IMR-90 (cell line): ENCODE data around the gene CHN2. TPM values are rescaled to one million over a fixed set of nuclear protein-coding genes. Genes with fewer than 3 reads are reported as not detected.

Experiments used
- ATAC-seq: fragments of 200-7000 bp; cut with Tn5 transposase; 2 replicates; pipeline ENCODE4 v1.9.1; 2020; ENCODE audit warnings: low read depth, mild to moderate bottlenecking, moderate library complexity
- BruUV-seq: library from RNA; stranded (reverse); fragments of 400-500 nt; replicated peaks from 2 replicates; lab custom pipeline; 2021; lab: Mats Ljungman, UMichigan
- CTCF ChIA-PET: fragments of 300-600 bp; formaldehyde crosslinking; extraction: SDS; loops from one replicate; lab custom pipeline; 2021; ENCODE audit warnings: antibody characterized with exemption; lab: Yijun Ruan, JAX
- POLR2A ChIA-PET: fragments of 300-600 bp; sonication (Branson Sonifier 250); formaldehyde crosslinking; loops from one replicate; lab custom pipeline; 2022; ENCODE audit warnings: antibody characterized with exemption; ENCODE audit not compliant: unreplicated experiment; lab: Charles Lee
- DNase-seq: peaks from one replicate; pipeline ENCODE4 v3.0.0; 2013
- H2AFZ ChIP-seq: replicated peaks from 2 replicates; pipeline ENCODE3; 2013; ENCODE audit warnings: low read length, mild to moderate bottlenecking; ENCODE audit not compliant: poor library complexity
- H2AK5ac ChIP-seq: 2 replicates; pipeline ENCODE4 v1.6.1; 2013; ENCODE audit warnings: low read depth, low read length, inconsistent platforms
- H2AK9ac ChIP-seq: replicated peaks from 2 replicates; pipeline ENCODE3; 2013; ENCODE audit warnings: mild to moderate bottlenecking, low read depth, low read length, moderate library complexity; ENCODE audit not compliant: poor library complexity
- H2BK120ac ChIP-seq: 2 replicates; pipeline ENCODE4 v1.6.1; 2013; ENCODE audit warnings: low read depth, low read length, inconsistent platforms
- H2BK15ac ChIP-seq: 3 replicates; pipeline ENCODE4 v1.6.1; 2013; ENCODE audit warnings: low read depth, low read length, inconsistent platforms
- H2BK20ac ChIP-seq: 2 replicates; pipeline ENCODE4 v1.6.1; 2013; ENCODE audit warnings: low read depth, mild to moderate bottlenecking, inconsistent platforms, low read length, moderate library complexity
- H2BK5ac ChIP-seq: 2 replicates; pipeline ENCODE4 v1.6.1; 2013; ENCODE audit warnings: mild to moderate bottlenecking, low read depth, low read length, inconsistent platforms; ENCODE audit not compliant: poor library complexity, severe bottlenecking
- H3K14ac ChIP-seq: replicated peaks from 2 replicates; pipeline ENCODE4 v1.6.1; 2013; ENCODE audit warnings: low read depth, low read length, inconsistent platforms
- H3K18ac ChIP-seq: 2 replicates; pipeline ENCODE4 v1.6.1; 2013; ENCODE audit warnings: low read depth, low read length, control low read depth
- H3K23ac ChIP-seq: 2 replicates; pipeline ENCODE4 v1.6.1; 2013; ENCODE audit warnings: low read depth, low read length, inconsistent platforms
- H3K27ac ChIP-seq: 2 replicates; pipeline ENCODE4 v1.5.1; 2013; ENCODE audit warnings: mild to moderate bottlenecking, control low read depth, low read length; ENCODE audit not compliant: insufficient read depth
- H3K27me3 ChIP-seq: 2 replicates; pipeline ENCODE4 v1.6.1; 2013; ENCODE audit warnings: low read length; ENCODE audit not compliant: control insufficient read depth, insufficient read depth
- H3K36me3 ChIP-seq: 2 replicates; pipeline ENCODE4 v1.6.1; 2013; ENCODE audit warnings: low read length, mixed read lengths; ENCODE audit not compliant: control insufficient read depth, insufficient read depth
- H3K4ac ChIP-seq: 2 replicates; pipeline ENCODE4 v1.6.1; 2013; ENCODE audit warnings: low read depth, low read length, inconsistent platforms
- H3K4me1 ChIP-seq: 2 replicates; pipeline ENCODE4 v1.6.1; 2013; ENCODE audit warnings: low read length, mixed read lengths; ENCODE audit not compliant: control insufficient read depth, insufficient read depth
- H3K4me2 ChIP-seq: 2 replicates; pipeline ENCODE4 v1.6.1; 2013; ENCODE audit warnings: low read depth, mild to moderate bottlenecking, control low read depth, low read length, moderate library complexity
- H3K4me3 ChIP-seq: 2 replicates; pipeline ENCODE4 v1.5.1; 2013; ENCODE audit warnings: low read depth, mild to moderate bottlenecking, control low read depth, low read length, moderate library complexity; ENCODE audit not compliant: insufficient read depth
- H3K56ac ChIP-seq: 2 replicates; pipeline ENCODE4 v1.6.1; 2013; ENCODE audit warnings: low read length, inconsistent platforms; ENCODE audit not compliant: insufficient read depth; ENCODE audit errors: extremely low read depth
- H3K79me1 ChIP-seq, 2 experiments: 2 replicates each; pipeline ENCODE4 v1.6.1; 2013; ENCODE audit warnings: low read length in 2 of 2, inconsistent platforms in 1 of 2, low read depth in 1 of 2
- H3K9ac ChIP-seq: 2 replicates; pipeline ENCODE4 v1.6.1; 2013; ENCODE audit warnings: low read depth, low read length, control low read depth
- H3K9me1 ChIP-seq: 2 replicates; pipeline ENCODE4 v1.6.1; 2013; ENCODE audit warnings: low read length, inconsistent platforms; ENCODE audit not compliant: insufficient read depth
- H3K9me3 ChIP-seq: 2 replicates; pipeline ENCODE4 v1.6.1; 2013; ENCODE audit warnings: low read length; ENCODE audit not compliant: control insufficient read depth, insufficient read depth
- H4K20me1 ChIP-seq: 2 replicates; pipeline ENCODE4 v1.6.1; 2013; ENCODE audit warnings: low read length, inconsistent platforms; ENCODE audit not compliant: insufficient read depth
- H4K5ac ChIP-seq: 2 replicates; pipeline ENCODE4 v1.6.1; 2013; ENCODE audit warnings: mild to moderate bottlenecking, low read depth, low read length, control low read depth
- H4K8ac ChIP-seq, 2 experiments: 2 replicates each; pipeline ENCODE4 v1.6.1; 2013; ENCODE audit warnings: low read depth in 2 of 2, low read length in 2 of 2, control low read depth in 1 of 2, inconsistent platforms in 1 of 2
- H4K91ac ChIP-seq: 2 replicates; pipeline ENCODE4 v1.6.1; 2013; ENCODE audit warnings: low read depth, low read length, inconsistent platforms; ENCODE audit not compliant: insufficient read depth
- BHLHE40 ChIP-seq: fragments of 150-350 bp; IDR thresholded peaks from 2 replicates; pipeline ENCODE4 v1.6.1; 2016; ENCODE audit warnings: mild to moderate bottlenecking, low read depth, low read length
- CEBPB ChIP-seq: IDR thresholded peaks from 2 replicates; pipeline ENCODE4 v1.6.1; 2012; ENCODE audit warnings: low read depth, low read length, improper control_type of control experiment
- CHD1 ChIP-seq: IDR thresholded peaks from 2 replicates; pipeline ENCODE4 v1.6.1; 2012; ENCODE audit warnings: low read depth, low read length, improper control_type of control experiment
- FOS ChIP-seq: fragments of 150-350 bp; IDR thresholded peaks from 2 replicates; pipeline ENCODE4 v1.6.1; 2016; ENCODE audit warnings: low read depth, low read length
- MAFK ChIP-seq: IDR thresholded peaks from 2 replicates; pipeline ENCODE4 v1.6.1; 2012; ENCODE audit warnings: low read depth, low read length, improper control_type of control experiment
- MAZ ChIP-seq: IDR thresholded peaks from 2 replicates; pipeline ENCODE4 v1.6.1; 2012; ENCODE audit warnings: low read depth, mild to moderate bottlenecking, low read length, improper control_type of control experiment, moderate library complexity, borderline replicate concordance
- MXI1 ChIP-seq: IDR thresholded peaks from 2 replicates; pipeline ENCODE4 v1.6.1; 2012; ENCODE audit warnings: low read depth, mild to moderate bottlenecking, low read length, moderate library complexity, borderline replicate concordance
- NFE2L2 ChIP-seq: fragments of 150-350 bp; IDR thresholded peaks from 2 replicates; pipeline ENCODE4 v1.6.1; 2016; ENCODE audit warnings: low read depth, mild to moderate bottlenecking, low read length
- POLR2A ChIP-seq: IDR thresholded peaks from 2 replicates; pipeline ENCODE4 v1.6.1; 2012; ENCODE audit warnings: mild to moderate bottlenecking, low read depth, low read length
- RAD21 ChIP-seq: IDR thresholded peaks from 2 replicates; pipeline ENCODE4 v1.6.1; 2012; ENCODE audit warnings: low read length, improper control_type of control experiment
- RCOR1 ChIP-seq: IDR thresholded peaks from 2 replicates; pipeline ENCODE4 v1.6.1; 2012; ENCODE audit warnings: mild to moderate bottlenecking, low read length, improper control_type of control experiment; ENCODE audit not compliant: insufficient replicate concordance
- RFX5 ChIP-seq: IDR thresholded peaks from 2 replicates; pipeline ENCODE4 v1.8.0; 2012; ENCODE audit warnings: low read depth, mild to moderate bottlenecking, low read length, moderate library complexity
- SMC3 ChIP-seq: fragments of 150-350 bp; IDR thresholded peaks from 2 replicates; pipeline ENCODE4 v1.6.1; 2016; ENCODE audit warnings: low read depth, mild to moderate bottlenecking, antibody characterized with exemption, low read length, moderate library complexity
- WGBS, 2 experiments: methylation state at CpG; one replicate each; pipeline versions ENCODE4 v1.1.5 to v1.1.7; 2013; ENCODE audit warnings: missing lambda C conversion rate in 2 of 2; ENCODE audit not compliant: insufficient read length in 1 of 2; ENCODE audit errors: extremely low coverage in 2 of 2; 5-methylcytosine and 5-hydroxymethylcytosine counted together
- dilution Hi-C: fragments of 300-500 bp; cut with HindIII; formaldehyde crosslinking; loops from one replicate; pipeline ENCODE4 v1.14.3; 2018; ENCODE audit warnings: low sequenced_read_pairs; ENCODE audit not compliant: unreplicated experiment
- in situ Hi-C: fragments of 300-500 bp; cut with MboI; formaldehyde crosslinking; loops from 3 replicates; pipeline ENCODE4 v1.14.3; 2019; ENCODE audit warnings: low sequenced_read_pairs, inconsistent platforms, mixed read lengths
- intact Hi-C: fragments of 100-400 bp; cut with micrococcal nuclease; formaldehyde crosslinking; loops from 2 replicates; pipeline ENCODE4 v1.10.0; 2022
- polyA plus RNA-seq, 3 experiments: library from polyadenylated mRNA; depleted of rRNA; stranded (reverse); fragments of >200 nt; gene quantifications; 2 replicates each; pipeline ENCODE4 v1.2.3, GENCODE V29; 2012; ENCODE audit warnings: low replicate concordance in 1 of 3
- total RNA-seq: library from RNA; depleted of rRNA; stranded (reverse); fragments of >200 nt; gene quantifications from 2 replicates; pipeline ENCODE4 v1.2.3, GENCODE V29; 2012
- TF ChIP-seq, protein P1 (sequence below): conservative IDR thresholded peaks from 2 replicates; pipeline ENCODE4 v1.5.1; 2012; ENCODE audit warnings: mild to moderate bottlenecking, low read depth, low read length, improper control_type of control experiment
- TF ChIP-seq, protein P2 (sequence below): fragments of 150-350 bp; IDR thresholded peaks from 2 replicates; pipeline ENCODE4 v1.6.1; 2017; ENCODE audit warnings: mild to moderate bottlenecking, antibody characterized with exemption, low read length, low read depth

Gene CHN2
- total and polyA plus RNA-seq, 2 of the 4 experiments (the other 2 are of a cell fraction): not detected

DNA sequence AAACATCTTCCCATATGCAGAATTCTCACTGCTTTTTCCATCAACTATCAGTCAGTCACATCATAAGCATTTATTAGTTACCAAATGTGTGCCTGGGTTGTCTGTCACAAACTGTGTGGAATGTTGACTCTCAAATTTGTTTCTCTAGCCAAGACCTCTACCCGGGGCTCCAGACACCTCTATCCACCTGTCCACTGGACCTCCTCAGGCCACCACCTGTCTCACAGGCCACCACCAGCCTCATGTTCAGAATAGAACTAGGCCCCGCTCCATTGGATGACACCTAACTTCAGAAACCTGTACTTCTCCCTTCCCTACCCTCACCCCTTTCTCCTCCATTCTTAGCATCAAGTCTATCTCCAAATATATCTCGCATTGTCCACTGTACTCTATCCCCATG, 176.9 kb downstream of the CHN2 start:
- Histone ChIP-seq H2BK15ac (no peak overlapping the region), H3K56ac (no peak overlapping the region), H3K27ac (no peak overlapping the region), H4K5ac (no peak overlapping the region), H3K4me3 (no peak overlapping the region), H3K9me3 (no peaks in the 10 kb centered on the region; the same call in 1 of the 2 replicates), H3K14ac (no peak overlapping the region), H2BK120ac (no peak overlapping the region), H2AFZ (no peak overlapping the region), H4K8ac (no peak overlapping the region), H4K20me1 (no peaks in the 10 kb centered on the region), H3K9ac (no peak overlapping the region), H3K27me3 (no peaks in the 10 kb centered on the region), H2AK9ac (no peak overlapping the region), H2BK5ac (no peak overlapping the region), H3K36me3 (no peaks in the 10 kb centered on the region), H3K4me2 (no peak overlapping the region), H2BK20ac (no peak overlapping the region), H2AK5ac (no peak overlapping the region), H3K4me1 (no peaks in the 10 kb centered on the region), H3K4ac (no peak overlapping the region), H3K18ac (no peak overlapping the region), H3K23ac (no peak overlapping the region), H3K79me1 (no peaks in the 10 kb centered on the region), H4K91ac (no peak overlapping the region), H3K9me1 (no peaks in the 10 kb centered on the region)
- DNase-seq (no peak), ATAC-seq (no peak)
- ChIA-PET CTCF (no interaction called here), POLR2A (no interaction called here)
- no TSS peak for BruUV-seq
- dilution Hi-C loops (no loop called here), in situ Hi-C loops (no loop called here), intact Hi-C loops (no loop called here)
- TF ChIP-seq FOS: no peak
- TF ChIP-seq RCOR1: no peak
- TF ChIP-seq, protein P1, sequence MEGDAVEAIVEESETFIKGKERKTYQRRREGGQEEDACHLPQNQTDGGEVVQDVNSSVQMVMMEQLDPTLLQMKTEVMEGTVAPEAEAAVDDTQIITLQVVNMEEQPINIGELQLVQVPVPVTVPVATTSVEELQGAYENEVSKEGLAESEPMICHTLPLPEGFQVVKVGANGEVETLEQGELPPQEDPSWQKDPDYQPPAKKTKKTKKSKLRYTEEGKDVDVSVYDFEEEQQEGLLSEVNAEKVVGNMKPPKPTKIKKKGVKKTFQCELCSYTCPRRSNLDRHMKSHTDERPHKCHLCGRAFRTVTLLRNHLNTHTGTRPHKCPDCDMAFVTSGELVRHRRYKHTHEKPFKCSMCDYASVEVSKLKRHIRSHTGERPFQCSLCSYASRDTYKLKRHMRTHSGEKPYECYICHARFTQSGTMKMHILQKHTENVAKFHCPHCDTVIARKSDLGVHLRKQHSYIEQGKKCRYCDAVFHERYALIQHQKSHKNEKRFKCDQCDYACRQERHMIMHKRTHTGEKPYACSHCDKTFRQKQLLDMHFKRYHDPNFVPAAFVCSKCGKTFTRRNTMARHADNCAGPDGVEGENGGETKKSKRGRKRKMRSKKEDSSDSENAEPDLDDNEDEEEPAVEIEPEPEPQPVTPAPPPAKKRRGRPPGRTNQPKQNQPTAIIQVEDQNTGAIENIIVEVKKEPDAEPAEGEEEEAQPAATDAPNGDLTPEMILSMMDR: no peak
- TF ChIP-seq RAD21: no peak
- TF ChIP-seq MAZ: no peak
- no peak for TF ChIP-seq SMC3
- TF ChIP-seq, protein P2, sequence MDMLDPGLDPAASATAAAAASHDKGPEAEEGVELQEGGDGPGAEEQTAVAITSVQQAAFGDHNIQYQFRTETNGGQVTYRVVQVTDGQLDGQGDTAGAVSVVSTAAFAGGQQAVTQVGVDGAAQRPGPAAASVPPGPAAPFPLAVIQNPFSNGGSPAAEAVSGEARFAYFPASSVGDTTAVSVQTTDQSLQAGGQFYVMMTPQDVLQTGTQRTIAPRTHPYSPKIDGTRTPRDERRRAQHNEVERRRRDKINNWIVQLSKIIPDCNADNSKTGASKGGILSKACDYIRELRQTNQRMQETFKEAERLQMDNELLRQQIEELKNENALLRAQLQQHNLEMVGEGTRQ: no peak
- no peak for TF ChIP-seq MAFK
- no peak for TF ChIP-seq BHLHE40
- TF ChIP-seq POLR2A: no peak
- no peak for TF ChIP-seq NFE2L2
- no peak for TF ChIP-seq CEBPB
- no peak for TF ChIP-seq RFX5
- TF ChIP-seq CHD1: no peak
- no peak for TF ChIP-seq MXI1
- no CpG with 5 or more reads among the region's 3 CpGs for WGBS, 2 experiments
